ENCODE measurements around the gene SMARCB1.
A peak's percentile ranks its signal among the peaks of the same experiment; 100 is the strongest.

SMARCB1 gene

DNA sequence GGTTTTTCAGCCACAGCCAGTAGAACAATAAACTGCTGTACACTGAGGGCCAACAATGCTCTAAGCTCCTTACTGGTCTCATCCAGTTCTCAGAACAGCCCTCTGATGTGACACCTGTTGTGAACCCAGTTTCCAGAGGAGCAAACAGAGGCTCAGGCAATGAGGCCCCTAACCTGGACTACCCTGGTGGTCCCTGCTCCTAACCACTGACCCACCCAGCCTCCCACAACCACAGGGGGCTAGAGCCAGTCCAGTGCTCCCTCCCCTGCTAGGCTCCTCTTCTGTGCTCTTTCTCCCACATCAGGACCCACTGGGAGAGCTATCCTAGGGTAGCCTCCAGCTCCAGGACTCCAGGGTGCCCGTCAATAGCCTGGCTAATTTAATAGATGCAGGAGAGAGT lies 4.1 kb upstream of the SMARCB1 start:
- no peaks in the 10 kb centered on the region for H3K9me3 Mint-ChIP-seq
- no peak for DNase-seq
- H3K27ac Mint-ChIP-seq = no peak overlapping the region
- H3K27me3 Mint-ChIP-seq = no peaks in the 10 kb centered on the region
- no peak for ATAC-seq
- H3K4me3 Mint-ChIP-seq = no peak overlapping the region
- H3K4me1 Mint-ChIP-seq = peaks cover 21% of the 10 kb centered on the region

- Mint-ChIP-seq H3K4me1 (peaks cover 29% of the 10 kb centered on the region), H3K9me3 (no peaks in the 10 kb centered on the region), H3K27me3 (no peaks in the 10 kb centered on the region), H3K4me3 (no peak overlapping the region), H3K27ac (no peak overlapping the region)
- no peak for ATAC-seq
- DNase-seq = no peak
Measured at GRCh38 chr22:23783265-23784150, 3.3 kb upstream of the SMARCB1 start.

DNA sequence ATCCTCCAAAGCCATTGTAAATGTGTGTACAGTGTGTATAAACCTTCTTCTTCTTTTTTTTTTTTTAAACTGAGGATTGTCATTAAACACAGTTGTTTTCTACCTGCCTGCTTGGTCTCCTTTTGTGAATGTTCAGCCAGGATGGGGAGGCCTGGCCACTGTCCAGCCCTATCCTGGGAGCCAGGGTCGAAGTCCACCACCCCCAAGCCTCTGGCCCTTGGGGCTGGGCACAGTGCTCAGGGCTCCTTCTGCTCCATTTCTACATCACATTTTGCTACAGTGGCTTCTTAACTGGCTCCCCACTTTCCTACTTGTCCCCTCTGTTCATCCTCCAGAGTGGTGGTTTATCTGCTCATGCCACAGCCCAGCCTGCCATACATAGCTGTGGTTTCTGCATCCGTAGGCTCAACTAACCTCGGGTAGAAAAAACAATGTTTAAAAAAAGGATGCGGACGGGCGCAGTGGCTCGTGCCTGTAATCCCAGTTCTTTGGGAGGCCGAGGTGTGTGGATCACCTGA lies 2.5 kb upstream of the SMARCB1 start:
- no peak overlapping the region for H3K4me3 Mint-ChIP-seq
- no peaks in the 10 kb centered on the region for H3K9me3 Mint-ChIP-seq
- H3K4me1 Mint-ChIP-seq = peaks cover 31% of the 10 kb centered on the region
- H3K27me3 Mint-ChIP-seq = no peaks in the 10 kb centered on the region
- H3K27ac Mint-ChIP-seq = peak overlapping the region in 1 of 2 donors; percentile 56
- ATAC-seq (no peak), DNase-seq (no peak)

DNA sequence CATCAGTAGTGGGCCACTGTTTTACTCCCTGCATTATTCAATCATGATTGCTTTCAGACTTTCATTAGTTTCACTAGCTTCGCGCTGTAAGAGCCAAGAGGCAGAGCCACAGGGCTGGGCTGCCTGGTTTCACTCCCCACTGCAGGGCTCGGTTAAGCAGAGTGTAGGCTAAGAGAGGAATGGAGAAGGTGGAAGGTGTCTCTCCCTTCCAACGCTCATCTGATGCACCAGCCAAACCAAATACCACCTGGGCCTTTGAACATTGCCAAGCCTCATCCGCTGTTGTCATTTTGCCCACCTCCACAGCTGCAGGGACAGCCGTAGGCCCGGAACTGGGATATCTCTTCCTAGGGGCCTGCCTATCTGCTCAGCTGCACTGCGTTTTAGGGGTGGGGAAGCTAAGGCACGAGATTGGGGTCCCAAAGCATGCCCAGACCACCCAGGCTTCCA lies 480 bp upstream of the SMARCB1 start:
- no peak for DNase-seq
- no peaks in the 10 kb centered on the region for H3K27me3 Mint-ChIP-seq
- no peaks in the 10 kb centered on the region for H3K9me3 Mint-ChIP-seq
- H3K4me3 Mint-ChIP-seq = peak overlapping the region; percentile 90
- H3K27ac Mint-ChIP-seq = peak overlapping the region; percentile 97 to 98
- ATAC-seq = peak; percentile 21
- peaks cover 40% of the 10 kb centered on the region for H3K4me1 Mint-ChIP-seq

GRCh38 chr22:23787600-23787896 lies 782 bp downstream of the SMARCB1 start:
- Mint-ChIP-seq H3K9me3 (no peaks in the 10 kb centered on the region), H3K4me3 (peak overlapping the region; percentile 90), H3K27me3 (no peaks in the 10 kb centered on the region), H3K4me1 (peaks cover 51% of the 10 kb centered on the region), H3K27ac (peak overlapping the region; percentile 97 to 98)
- ATAC-seq (no peak), DNase-seq (no peak)

DNA sequence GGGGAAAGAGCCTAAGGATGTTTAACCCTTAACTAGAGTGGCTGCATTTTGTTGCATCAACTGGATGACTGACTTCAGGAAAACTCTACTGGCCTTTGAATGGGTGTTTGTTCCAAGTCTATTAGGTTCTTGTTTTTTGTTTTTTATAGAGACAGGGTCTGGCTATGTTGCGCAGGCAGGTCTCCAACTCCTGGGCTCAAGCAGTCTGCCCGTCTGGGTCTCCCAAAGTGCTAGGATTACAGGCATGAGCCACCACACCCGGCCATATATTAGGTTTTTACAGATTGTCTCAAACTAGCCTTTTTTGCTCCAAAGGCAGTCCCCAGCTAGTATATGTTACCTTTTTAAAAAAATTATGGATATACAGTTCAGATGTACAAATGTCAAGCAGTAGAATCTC lies 1.1 kb downstream of the SMARCB1 start:
- ATAC-seq (no peak), DNase-seq (no peak)
- no peaks in the 10 kb centered on the region for H3K27me3 Mint-ChIP-seq
- peaks cover 55% of the 10 kb centered on the region for H3K4me1 Mint-ChIP-seq
- H3K27ac Mint-ChIP-seq = peak overlapping the region; percentile 12 to 97
- no peaks in the 10 kb centered on the region for H3K9me3 Mint-ChIP-seq
- peak overlapping the region; percentile 90 for H3K4me3 Mint-ChIP-seq

DNA sequence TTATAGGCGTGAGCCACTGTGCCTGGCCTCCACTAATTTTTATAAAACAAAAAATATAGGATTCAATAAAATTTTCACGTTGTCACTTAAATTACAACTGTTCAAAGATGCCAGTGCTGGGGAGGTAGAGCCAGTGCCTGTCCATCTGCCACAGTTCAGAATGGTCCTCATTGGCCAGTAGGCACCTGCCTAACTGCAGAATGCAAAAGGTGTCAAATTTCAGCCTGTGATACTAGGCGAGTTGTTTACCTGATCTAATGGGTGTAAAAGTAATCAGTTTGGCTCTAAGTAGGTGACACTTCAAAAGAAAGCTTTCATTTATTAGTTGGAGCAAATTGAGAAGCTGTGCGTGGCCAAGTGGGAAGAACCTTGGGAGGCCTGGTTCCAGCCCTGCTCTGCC lies 2.4 kb downstream of the SMARCB1 start:
- Mint-ChIP-seq H3K4me3 (peak overlapping the region in 1 of 2 donors; percentile 13), H3K27ac (no peak overlapping the region), H3K27me3 (no peaks in the 10 kb centered on the region), H3K4me1 (peaks cover 56% of the 10 kb centered on the region), H3K9me3 (no peaks in the 10 kb centered on the region)
- no peak for ATAC-seq
- DNase-seq = no peak

GRCh38 chr22:23789638-23790037 lies 2.9 kb downstream of the SMARCB1 start:
- peaks cover 51% of the 10 kb centered on the region for H3K4me1 Mint-ChIP-seq
- H3K9me3 Mint-ChIP-seq = no peaks in the 10 kb centered on the region
- DNase-seq (no peak), ATAC-seq (no peak)
- H3K4me3 Mint-ChIP-seq = peak overlapping the region in 1 of 2 donors; percentile 13
- H3K27ac Mint-ChIP-seq = peak overlapping the region; percentile 42 to 58
- no peaks in the 10 kb centered on the region for H3K27me3 Mint-ChIP-seq

DNA sequence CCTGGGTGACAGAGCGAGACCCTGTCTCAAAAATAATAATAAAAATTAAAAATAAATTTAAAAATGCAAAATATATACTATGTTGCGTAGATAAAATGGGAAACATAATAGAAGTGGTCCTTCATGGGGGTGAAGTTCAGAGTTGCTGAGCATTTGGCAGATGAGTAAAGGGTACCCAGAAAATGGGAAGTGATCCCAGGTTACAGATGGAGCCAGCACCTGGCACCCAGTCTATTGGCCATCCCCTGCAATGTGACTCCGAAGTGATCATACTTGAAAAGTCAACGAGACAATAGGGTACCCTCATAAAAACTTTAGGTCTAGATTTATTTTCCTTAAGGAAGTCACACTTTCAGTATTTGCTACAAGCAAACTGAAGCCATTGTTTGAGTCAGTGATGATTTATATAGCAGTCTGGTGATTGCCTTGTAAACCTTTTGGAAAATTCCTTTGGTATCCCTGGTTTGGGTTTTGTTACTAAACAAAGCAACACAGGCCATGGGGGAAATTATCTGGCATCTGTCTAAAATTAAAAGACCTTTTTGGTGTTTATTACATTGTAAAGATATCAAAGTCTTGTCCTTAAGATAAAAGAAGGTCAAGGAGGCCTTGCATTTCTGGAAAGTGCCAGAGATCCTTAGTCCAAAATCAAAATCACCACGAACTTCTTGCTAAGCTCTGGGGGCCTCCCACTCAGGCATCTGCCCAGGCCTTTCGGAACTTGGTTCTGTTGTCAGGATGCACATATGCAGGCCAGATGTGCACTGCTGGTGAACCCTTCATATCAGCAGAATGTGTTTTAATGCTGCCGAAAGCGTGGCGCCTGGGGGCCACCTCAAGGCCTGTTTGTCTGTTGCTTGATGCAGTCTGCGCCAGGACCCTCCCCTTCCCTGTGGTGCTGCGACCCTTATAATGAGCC lies 4.3 kb downstream of the SMARCB1 start:
- H3K9me3 Mint-ChIP-seq = no peaks in the 10 kb centered on the region
- H3K27ac Mint-ChIP-seq = no peak overlapping the region
- no peaks in the 10 kb centered on the region for H3K27me3 Mint-ChIP-seq
- no peak overlapping the region for H3K4me3 Mint-ChIP-seq
- no peak for DNase-seq
- peaks cover 45% of the 10 kb centered on the region for H3K4me1 Mint-ChIP-seq
- no peak for ATAC-seq

GRCh38 chr22:23791738-23792645 lies 5.2 kb downstream of the SMARCB1 start:
- DNase-seq = no peak
- Mint-ChIP-seq H3K27me3 (no peaks in the 10 kb centered on the region), H3K9me3 (no peaks in the 10 kb centered on the region), H3K4me3 (no peak overlapping the region), H3K27ac (no peak overlapping the region), H3K4me1 (peaks cover 39% of the 10 kb centered on the region)
- ATAC-seq = no peak

DNA sequence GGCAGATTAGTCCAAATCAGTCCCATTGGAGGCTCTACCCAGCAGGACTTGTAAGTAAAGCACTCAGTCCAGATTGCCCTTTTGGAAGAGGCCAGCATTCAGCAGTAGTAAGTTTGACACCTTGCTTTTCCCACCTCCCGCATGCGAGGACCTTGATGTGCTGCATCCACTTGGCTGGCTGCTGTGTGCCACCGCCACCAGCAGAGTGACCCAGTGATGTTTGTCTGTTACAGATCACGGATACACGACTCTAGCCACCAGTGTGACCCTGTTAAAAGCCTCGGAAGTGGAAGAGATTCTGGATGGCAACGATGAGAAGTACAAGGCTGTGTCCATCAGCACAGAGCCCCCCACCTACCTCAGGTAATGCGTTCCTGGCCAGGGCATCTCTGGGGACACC lies 6.6 kb downstream of the SMARCB1 start:
- DNase-seq = no peak
- H3K27me3 Mint-ChIP-seq = no peaks in the 10 kb centered on the region
- H3K4me1 Mint-ChIP-seq = peaks cover 31% of the 10 kb centered on the region
- no peak overlapping the region for H3K4me3 Mint-ChIP-seq
- H3K27ac Mint-ChIP-seq = peak overlapping the region in 1 of 2 donors; percentile 37
- no peak for ATAC-seq
- H3K9me3 Mint-ChIP-seq = no peaks in the 10 kb centered on the region

GRCh38 chr22:23796461-23796860 lies 9.7 kb downstream of the SMARCB1 start:
- ATAC-seq (no peak), DNase-seq (no peak)
- peaks cover 18% of the 10 kb centered on the region for H3K4me1 Mint-ChIP-seq
- H3K27me3 Mint-ChIP-seq = no peaks in the 10 kb centered on the region
- H3K9me3 Mint-ChIP-seq = no peaks in the 10 kb centered on the region
- H3K4me3 Mint-ChIP-seq = no peak overlapping the region
- no peak overlapping the region for H3K27ac Mint-ChIP-seq

DNA sequence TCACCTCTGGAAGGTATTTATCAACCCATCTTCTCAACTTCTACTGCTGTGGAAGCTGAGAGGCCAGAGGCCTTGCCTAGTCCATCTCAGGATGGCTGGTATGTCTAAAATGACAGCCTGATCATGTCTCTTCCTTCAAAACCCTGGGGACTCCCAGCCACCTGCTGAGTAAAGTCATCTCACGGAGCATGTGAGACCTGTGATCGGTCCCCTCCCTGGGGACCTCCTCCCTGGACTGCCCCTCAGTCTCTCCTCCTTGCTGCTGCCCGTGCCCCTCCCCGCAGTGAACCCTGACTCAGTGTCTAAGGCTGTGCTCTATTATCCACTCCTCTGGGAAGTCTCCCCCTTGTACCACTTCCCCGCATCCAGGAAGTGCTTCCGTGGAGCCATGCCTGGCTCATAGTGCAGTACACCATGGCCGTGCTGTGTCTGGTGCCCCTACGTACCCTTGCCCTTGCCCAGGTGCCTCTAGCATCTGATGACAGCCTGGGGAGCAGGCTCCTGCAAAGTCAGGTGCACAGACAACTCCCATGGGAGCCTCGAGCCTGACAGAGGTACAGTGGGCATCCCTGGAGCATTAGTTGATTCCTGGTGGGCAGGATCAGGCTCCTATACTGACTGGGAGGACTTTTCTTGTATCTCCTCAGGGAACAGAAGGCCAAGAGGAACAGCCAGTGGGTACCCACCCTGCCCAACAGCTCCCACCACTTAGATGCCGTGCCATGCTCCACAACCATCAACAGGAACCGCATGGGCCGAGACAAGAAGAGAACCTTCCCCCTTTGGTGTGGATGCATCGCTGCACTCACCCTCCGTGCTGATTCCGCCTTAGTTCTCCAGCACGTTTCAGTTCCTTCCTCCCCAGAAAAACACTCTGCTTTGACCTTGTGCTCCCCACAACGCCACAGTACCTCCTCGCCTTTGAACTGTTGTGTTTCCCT lies 13.8 kb downstream of the SMARCB1 start:
- Mint-ChIP-seq H3K4me1 (no peaks in the 10 kb centered on the region), H3K9me3 (no peaks in the 10 kb centered on the region), H3K4me3 (no peak overlapping the region), H3K27ac (no peak overlapping the region), H3K27me3 (no peaks in the 10 kb centered on the region)
- DNase-seq (no peak), ATAC-seq (no peak)

- H3K4me3 Mint-ChIP-seq = no peak overlapping the region
- peak overlapping the region in 1 of 2 donors; percentile 76 for H3K27ac Mint-ChIP-seq
- ATAC-seq = no peak
- H3K27me3 Mint-ChIP-seq = no peaks in the 10 kb centered on the region
- no peaks in the 10 kb centered on the region for H3K4me1 Mint-ChIP-seq
- no peaks in the 10 kb centered on the region for H3K9me3 Mint-ChIP-seq
- DNase-seq = no peak
Measured at GRCh38 chr22:23801238-23801821, 14.6 kb downstream of the SMARCB1 start.

Measured in stimulated activated naive CD8-positive, alpha-beta T cell treated with anti-CD3 and anti-CD28 coated beads, Interleukin-15, amount 100 ng/mL, for 72 hours (primary cell).